Measurements from ENCODE around the gene EPS8L2.
"Not testable (repeated sequence)": the region's sequence is repeated elsewhere in the genome, so short reads cannot be mapped to it uniquely, and the experiment has no call there.

EPS8L2 gene

DNA sequence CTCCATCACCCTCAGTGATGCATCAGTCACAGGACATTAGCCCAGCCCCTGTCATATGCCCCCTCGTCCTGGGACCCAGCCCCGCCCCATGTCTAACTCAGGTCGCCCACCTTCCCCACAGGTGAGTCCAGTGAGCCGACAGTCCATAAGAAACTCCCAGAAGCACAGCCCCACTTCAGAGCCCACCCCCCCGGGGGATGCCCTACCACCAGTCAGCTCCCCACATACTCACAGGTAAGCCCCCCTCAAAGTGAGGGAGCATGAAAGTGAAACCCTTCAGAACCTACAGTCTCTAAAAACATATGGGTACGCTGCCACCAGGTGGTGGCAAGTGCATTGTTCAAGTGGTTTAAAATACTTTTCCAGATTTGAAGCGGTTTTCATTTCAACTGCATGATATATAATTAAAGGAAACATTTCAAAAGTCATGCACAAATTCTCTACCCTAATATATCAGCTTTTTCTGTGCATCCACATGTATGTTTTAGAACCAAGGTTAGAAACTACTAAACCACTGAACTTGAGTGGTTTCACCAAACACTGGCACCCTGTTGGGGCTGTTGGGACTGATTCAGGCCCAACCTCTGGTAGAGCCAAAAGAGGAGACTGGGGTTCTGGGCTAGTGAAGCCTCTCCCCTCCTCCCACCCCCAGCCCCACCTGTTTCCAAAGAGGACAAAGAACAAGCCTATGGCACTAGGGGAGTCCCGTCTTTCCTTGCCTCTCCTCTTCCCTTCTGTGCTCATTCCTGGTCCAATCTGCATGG is 17.3 kb downstream of the EPS8L2 start:
- FAIRE-seq (no peak), DNase-seq (ENCODE audit: insufficient read length, low spot score) (no peak)

- DNase-seq (ENCODE audit: insufficient read length, low spot score) (no peak), FAIRE-seq (no peak)
These were observed 18.2 kb downstream of the EPS8L2 start for GRCh38 chr11:724049-724777.

GRCh38 chr11:724778-725386 is 18.9 kb downstream of the EPS8L2 start:
- no peak for FAIRE-seq
- no peak for DNase-seq (ENCODE audit: insufficient read length, low spot score)

- FAIRE-seq (no peak), DNase-seq (ENCODE audit: insufficient read length, low spot score) (no peak)
These were observed 19.7 kb downstream of the EPS8L2 start for GRCh38 chr11:725624-726202.

- DNase-seq (ENCODE audit: insufficient read length, low spot score): no peak
These were observed 20.5 kb downstream of the EPS8L2 start for GRCh38 chr11:726278-727220.

DNA sequence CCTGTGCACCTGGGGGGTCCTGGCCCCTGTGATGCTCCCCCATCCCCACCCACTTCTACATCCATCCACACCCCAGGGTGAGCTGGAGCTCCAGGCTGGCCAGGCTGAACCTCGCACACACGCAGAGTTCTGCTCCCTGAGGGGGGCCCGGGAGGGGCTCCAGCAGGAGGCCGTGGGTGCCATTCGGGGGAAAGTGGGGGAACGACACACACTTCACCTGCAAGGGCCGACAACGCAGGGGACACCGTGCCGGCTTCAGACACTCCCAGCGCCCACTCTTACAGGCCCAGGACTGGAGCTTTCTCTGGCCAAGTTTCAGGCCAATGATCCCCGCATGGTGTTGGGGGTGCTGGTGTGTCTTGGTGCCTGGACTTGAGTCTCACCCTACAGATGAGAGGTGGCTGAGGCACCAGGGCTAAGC is 21.3 kb downstream of the EPS8L2 start:
- DNase-seq (ENCODE audit: insufficient read length, low spot score) (no peak), FAIRE-seq (no peak)

More at GRCh38 chr11:726278-727220, 20.5 kb downstream of the EPS8L2 start:
- no peak for FAIRE-seq

GRCh38 chr11:727859-728748 is 22.1 kb downstream of the EPS8L2 start:
- DNase-seq (ENCODE audit: insufficient read length, low spot score) (peak; percentile 92), FAIRE-seq (peak; percentile 87)

DNA sequence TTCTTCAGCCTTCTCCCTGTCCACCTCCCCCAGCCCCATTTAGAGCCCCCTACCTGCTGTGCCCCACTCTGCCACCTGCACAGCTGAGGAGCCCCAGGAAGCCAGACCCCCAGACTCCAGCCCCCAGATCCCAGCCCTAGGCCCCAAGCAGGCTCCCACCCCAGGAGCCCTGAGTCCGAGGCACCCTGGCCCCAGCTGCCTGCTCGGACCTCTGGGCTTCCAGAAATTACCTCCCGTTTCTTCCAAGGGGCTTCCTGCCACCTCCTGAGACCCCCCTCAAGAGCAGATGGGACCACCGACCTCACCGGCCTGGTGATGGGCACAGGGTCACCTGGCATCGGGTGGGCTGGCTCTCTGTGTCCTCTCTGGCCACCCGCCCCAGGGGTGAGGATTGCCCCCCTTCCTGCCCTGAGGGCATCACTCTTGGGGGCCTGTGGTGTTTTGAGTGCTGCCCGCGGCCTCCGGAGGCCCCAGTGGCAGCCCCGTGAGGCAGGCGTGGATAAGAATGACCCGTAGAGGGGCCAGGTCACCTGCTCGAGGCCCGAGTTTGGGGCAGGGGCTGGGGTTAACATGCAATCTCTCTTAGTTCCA is 23.0 kb downstream of the EPS8L2 start:
- FAIRE-seq: no peak

DNA sequence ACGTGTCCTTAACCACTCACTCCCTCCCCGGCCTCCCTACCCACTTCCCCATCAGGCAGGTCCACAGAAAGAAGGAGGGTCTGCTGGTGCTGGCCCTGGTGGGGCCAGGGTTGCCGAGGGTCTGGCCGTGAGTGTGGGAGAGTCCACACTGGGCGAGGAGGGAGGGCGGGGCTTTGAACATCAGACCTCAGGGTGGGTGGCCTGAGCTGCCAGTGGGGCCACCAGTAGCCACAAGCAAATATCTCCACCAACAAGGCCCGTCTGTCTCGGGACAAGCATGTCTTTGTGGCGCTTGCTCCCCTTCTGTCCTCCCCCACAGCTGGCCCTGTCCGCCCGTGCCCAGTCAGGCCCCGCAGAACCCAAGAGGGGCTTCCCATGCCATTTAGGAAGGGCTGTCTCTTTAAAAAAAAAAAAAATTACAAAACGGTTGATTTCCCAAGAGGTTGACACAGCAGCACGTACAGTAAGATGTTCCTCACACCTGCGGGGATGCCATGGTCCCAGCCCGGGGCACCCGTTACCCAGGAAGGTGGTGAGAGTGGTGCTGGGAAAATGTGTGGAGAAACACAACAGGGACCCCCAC is 23.6 kb downstream of the EPS8L2 start:
- no peak for DNase-seq (ENCODE audit: insufficient read length, low spot score)
- no peak for FAIRE-seq

More for the DNA sequence above, 23.0 kb downstream of the EPS8L2 start:
- no peak for DNase-seq (ENCODE audit: insufficient read length, low spot score)

DNA sequence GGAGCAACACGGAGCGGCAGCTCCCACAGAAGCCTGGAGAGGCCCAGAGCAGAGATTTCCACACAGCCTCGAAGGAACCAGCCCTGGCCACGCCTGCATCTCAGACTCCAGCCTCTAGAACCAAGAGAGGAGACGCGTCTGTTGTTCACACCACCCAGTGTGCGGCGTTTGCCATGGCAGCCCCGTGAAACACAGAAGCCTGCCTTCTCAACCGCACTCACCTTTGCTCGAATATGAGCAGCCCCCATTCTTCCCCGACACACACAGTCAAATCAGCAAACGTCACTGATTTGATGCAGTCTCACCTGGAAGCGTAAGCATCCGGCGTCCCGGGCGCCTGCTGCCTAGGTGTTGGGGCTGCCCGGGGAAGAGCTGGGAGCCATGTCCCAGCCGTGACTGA is 27.0 kb downstream of the EPS8L2 start:
- FAIRE-seq: no peak
- no peak for DNase-seq (ENCODE audit: insufficient read length, low spot score)

- DNase-seq (ENCODE audit: insufficient read length, low spot score); FAIRE-seq: not testable (repeated sequence)
These were observed 28.5 kb downstream of the EPS8L2 start for GRCh38 chr11:734541-734940.

DNA sequence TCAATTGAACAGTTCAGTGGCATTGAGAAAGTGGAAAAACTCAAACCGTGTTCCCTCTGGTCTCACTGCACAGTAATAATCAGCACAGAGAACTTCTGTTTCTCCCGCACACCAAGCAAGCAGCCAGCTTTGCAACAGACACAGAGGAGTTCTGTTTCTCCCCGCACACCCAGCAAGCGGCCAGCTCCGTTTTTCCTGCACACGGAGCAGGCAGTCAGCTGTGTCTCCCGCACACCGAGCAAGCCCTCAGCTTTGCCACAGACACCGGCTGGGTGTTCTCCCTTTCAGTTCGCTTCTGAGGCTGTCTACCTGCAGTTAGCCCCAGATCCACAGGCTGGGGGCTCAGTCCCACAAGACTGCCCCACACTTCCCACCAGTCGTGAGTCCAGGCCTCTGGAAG is 31.3 kb downstream of the EPS8L2 start:
- FAIRE-seq (no peak), DNase-seq (ENCODE audit: insufficient read length, low spot score) (no peak)

- DNase-seq (ENCODE audit: insufficient read length, low spot score); FAIRE-seq: not testable (repeated sequence)
These were observed 31.9 kb downstream of the EPS8L2 start for GRCh38 chr11:737899-738298.

DNA sequence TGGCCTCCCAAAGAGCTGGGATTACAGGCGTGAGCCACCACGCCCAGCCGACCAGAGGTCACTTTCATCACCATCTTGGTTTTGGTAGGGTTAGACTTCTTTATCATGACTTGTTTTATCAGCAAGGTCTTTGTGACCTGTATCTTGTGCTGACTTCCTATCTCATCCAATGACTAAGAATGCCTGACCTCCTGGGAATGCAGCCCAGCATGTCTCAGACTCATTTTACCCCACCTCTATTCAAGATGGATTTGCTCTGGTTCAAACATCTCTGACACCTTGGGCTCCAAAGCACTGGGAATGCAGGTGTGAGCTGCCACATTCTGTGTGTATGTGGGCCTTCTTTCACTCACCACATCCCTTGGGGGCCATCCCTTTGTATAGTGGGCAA is 36.1 kb downstream of the EPS8L2 start:
- FAIRE-seq (no peak), DNase-seq (ENCODE audit: insufficient read length, low spot score) (no peak)

- DNase-seq (ENCODE audit: insufficient read length, low spot score) (no peak), FAIRE-seq (no peak)
These were observed 36.7 kb downstream of the EPS8L2 start for GRCh38 chr11:742571-743201.

DNA sequence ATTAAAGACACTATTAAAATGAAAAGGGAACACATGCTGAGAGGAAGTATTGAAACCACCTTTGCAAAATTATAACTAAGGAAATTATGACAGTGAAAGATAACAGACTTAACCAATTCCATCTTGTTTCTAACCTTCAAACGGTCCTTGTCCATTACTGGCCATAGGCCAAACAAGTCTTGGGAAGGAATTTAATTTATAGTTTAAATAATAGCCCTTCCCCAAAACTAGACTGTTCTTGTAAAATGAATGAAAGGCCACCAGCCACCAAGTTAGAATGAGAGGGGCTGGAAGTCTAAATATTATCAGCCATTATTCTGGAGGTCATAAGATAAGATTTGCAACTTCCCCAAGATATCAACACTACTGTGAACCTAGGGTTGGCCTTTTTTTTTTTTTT is 39.4 kb downstream of the EPS8L2 start:
- DNase-seq (ENCODE audit: insufficient read length, low spot score) (no peak), FAIRE-seq (no peak)

- DNase-seq (ENCODE audit: insufficient read length, low spot score) (no peak), FAIRE-seq (no peak)
These were observed 40.5 kb downstream of the EPS8L2 start for GRCh38 chr11:746289-747157.
